IPS DF 19.7 (cell line): ENCODE measurements around the gene NSMCE4A.
"Not testable (repeated sequence)": the region's sequence is repeated elsewhere in the genome, so short reads cannot be mapped to it uniquely, and the experiment has no call there.

Source experiments
- DNase-seq: peaks from one replicate; pipeline ENCODE4 v3.0.0-alpha.2; 2013; ENCODE audit warnings: low read depth, low spot score

NSMCE4A gene

DNA sequence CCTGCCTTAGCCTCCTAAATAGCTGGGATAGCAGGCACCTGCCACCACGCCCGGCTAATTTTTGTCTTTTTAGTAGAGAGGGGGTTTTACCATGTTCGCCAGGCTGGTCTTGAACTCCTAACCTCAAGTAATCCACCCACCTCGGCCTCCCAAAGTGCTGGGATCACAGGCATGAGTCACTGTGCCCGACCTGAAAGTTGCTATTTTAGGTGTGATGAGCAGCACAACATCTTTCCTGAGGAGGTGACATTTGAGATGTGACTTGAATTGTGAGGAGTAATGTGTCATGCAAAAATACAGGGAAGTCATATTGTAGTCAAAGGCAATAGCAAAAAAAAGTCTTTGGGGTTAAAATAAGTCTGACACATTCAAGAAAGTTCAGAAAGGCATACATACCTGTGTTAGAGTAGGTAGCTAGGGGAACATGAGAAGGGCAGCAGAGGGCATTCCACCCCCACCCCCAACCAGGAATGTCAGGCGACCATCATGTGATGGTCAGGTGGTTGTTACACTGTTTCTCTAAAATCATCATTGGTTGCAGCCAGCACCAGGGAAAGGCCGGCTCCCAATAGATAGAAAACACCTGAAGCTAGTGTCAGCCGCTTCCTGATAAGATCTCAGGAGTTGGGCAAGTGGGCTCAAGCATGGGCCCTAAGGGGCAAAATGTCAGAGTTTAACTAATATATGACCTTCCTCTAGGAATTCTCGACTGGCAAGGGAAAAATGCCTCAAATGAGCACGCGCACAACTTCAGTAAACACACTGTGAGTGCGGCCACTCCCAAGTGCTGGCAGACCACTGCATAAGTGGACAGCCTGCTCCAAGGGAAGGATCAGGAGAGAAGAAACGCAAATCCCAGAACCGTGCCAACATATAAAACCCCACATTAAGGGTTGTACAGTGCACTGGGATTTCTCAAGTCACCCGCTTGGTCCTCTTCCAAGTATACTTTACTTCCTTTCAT lies 13.6 kb upstream of the NSMCE4A start, which contains the start of gene TACC2:
Gene TACC2, plus strand, starts transcription at position 803 of the 964 bp plus-strand sequence. CDS start 32,819 bp downstream, outside the sequence.
- no peak for DNase-seq

- DNase-seq = no peak
Measured at GRCh38 chr10:121984463-121984862, 9.4 kb upstream of the NSMCE4A start.

- DNase-seq = no peak
Measured at GRCh38 chr10:121983852-121984251, 8.8 kb upstream of the NSMCE4A start.

DNA sequence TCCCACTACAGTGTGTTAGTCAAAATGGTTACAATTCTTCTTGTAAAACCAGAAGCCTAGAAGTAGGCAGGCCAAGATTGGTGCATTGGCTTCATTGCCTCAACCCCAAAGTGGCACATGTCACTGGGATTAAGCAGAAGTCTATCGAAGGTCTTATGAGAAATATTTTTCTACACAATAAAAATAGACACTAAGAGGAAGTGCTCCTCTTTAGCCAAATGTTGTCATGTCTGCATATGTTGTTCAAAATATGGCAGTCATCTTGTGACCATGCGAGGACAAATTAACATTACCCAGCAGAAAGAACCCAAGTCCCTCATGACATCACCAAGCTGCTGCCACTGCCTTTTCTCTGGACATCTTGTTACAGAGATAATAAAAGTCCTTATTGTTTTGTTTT lies 6.3 kb upstream of the NSMCE4A start:
- no peak for DNase-seq

DNA sequence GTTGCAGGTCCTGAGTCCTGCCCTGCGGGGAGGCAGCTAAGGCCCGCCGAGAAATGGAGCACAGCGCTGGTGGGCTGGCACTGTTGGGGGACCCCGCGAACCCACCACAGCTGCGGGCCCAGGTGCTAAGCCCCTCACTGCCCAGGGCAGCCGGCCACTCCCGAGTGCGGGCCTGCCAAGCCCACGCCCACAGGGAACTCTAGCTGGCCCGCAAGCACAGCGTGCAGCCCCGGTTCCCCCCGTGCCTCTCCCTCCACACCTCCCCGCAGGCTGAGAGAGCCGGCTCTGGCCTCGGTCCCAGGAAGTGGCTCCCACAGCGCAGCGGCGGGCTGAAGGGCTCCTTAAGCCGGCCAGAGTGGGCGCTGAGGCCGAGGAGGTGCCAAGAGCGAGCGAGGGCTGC lies 3.5 kb upstream of the NSMCE4A start:
- DNase-seq = no peak

DNA sequence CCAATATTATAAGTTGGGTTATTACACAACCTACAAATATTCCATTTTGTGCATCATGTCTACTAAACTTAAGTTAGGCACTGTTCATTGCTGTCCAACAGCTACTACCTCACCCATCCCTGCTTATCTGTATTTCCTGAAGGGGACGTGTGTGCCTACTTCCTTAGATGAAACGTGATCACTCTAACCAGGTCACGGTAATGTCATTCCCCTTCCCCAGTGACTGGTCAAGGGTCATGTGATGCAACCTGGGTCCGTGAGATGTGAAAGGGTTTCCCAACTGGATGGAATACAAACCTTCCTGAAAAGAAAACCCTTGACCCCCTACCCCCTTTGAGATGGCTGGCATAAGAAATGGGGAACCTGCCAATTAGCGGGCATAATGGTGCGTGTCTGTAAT lies 1.6 kb upstream of the NSMCE4A start:
- DNase-seq = no peak

DNA sequence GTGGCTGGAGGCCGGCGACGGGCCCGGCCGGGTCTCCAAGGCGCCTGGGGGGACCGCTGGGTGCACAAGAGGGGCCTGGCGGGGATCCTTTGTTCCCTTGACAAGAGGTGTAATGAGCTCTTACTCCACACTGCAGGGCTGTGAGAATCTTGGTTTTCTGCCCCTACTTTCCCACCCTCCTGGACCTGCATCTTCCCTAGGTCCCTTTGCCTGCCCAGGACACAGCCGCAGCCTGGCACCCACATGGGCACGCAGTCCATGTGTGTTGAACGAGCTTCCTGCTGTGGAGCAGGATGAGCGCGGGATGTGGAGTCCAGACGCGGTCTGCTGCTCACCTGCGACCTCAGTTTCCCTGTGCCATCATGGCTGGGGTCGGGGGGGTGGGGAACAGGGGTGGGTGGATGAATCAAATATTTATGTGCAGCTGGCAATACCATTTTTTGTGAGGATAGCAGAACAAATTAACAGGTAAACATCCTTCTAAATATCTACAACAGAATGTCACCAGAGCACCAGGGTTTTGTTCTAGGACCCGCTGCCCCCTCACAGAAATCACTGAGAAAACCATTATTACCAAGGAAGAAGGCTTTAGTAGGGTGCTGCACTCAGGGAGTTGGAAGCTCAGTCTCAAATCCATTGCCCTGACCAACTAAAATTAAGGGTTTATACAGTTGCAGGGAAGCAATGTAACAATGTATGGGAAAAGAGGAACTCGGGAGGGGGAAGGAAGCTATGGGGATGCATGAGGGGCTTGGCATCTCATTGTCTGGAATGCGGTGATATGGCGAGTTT lies 474 bp upstream of the NSMCE4A start:
- no peak for DNase-seq

GRCh38 chr10:121974019-121974534 lies 940 bp downstream of the NSMCE4A start:
- DNase-seq = no peak

DNA sequence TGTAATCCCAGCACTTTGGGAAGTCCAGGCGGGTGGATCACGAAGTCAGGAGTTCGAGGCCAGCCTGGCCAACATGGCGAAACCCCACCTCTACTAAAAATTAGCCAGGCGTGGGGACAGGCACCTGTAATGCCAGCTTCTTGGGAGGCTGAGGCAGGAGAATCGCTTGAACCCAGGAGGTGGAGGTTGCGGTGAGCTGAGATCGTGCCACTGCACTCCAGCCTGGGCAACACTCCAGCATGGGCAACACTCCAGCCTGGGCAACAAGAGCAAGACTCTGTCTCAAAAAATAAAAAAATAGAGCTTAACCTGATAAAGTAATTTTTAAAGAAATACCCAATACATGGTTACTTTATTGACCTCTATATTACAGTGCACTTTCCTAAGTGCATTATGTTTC lies 5.9 kb downstream of the NSMCE4A start:
- not testable (repeated sequence) for DNase-seq

- DNase-seq = no peak
Measured at GRCh38 chr10:121965996-121966395, 9.0 kb downstream of the NSMCE4A start.

DNA sequence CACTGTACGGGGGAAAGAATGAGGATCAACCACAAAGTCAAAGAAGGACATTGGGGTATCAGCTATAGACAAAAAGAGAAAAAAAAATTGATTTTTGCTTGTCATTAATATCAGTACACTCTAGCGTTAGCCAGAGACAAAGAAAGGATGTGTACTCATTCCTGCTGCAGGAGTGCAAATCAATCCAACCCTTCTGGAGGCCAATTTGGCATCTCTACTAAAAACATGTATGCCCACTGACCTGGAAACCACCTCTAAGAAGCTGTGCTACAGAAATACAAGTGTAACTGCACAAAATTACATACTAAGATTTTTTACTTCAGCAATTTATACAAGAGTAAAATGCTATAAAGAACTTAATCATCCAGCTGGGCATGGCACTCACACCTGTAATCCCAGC lies 13.6 kb downstream of the NSMCE4A start:
- no peak for DNase-seq

DNA sequence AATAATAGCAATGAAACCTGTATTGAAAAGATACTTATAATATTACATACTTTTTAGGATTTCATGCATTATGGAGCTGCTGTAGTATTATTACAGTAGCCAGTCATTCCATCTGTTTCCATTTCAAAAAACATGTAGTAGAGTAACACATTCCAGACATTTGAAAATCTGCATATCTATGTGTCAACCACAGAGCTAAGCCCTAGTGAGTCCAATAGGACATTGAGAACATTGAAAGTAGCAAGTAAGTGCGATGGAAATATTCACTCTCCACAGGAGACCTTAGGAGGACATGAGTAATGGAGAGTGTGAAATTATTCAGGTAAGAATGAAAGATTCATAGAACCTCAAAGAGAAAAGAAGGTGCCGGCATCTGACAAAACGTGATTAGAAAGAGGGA lies 15.3 kb downstream of the NSMCE4A start:
- no peak for DNase-seq

- no peak for DNase-seq
Measured at GRCh38 chr10:121956111-121957061, 18.6 kb downstream of the NSMCE4A start.

DNA sequence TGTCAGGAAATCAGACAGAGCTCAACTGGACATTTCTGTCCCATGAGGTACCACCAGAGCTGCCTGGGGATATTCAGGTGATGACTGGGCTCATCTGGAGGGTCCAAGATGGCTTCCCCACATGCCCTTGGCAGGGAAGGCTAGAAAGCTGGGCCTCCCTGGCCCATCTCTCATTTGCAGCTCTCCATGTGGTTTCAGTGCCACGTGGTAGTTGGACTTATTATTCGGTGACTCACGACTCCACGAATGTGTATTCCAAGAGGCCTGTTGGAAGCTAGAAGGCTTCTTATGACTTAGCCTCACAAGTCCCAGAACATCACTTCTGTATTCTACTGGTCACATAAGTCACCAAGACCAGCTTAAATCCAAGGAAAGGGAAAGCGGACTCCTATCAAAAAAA lies 22.8 kb downstream of the NSMCE4A start:
- no peak for DNase-seq

- no peak for DNase-seq
Measured at GRCh38 chr10:121949451-121949850, 25.6 kb downstream of the NSMCE4A start.

GRCh38 chr10:121949049-121949448 lies 26.0 kb downstream of the NSMCE4A start:
- no peak for DNase-seq

- no peak for DNase-seq
Measured at GRCh38 chr10:121947343-121948330, 27.4 kb downstream of the NSMCE4A start.

GRCh38 chr10:121942749-121943416 lies 32.1 kb downstream of the NSMCE4A start:
- DNase-seq = no peak

DNA sequence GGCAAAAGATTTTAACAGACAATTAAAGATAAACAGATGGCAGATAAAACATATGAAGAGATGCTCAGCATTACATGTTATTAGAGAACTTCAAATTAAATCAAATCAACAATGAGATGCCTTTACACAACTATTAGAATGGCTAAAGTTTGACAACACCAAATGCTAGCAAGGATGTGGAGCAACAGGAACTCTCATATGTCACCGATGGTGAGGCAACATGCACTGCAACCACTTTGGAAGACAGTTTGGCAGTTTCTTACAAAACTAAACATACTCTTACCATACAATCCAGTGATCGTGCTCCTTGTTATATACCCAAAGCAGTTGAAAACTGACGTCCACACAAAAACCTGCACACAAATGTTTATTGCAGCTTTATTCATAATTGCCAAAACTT lies 33.5 kb downstream of the NSMCE4A start:
- DNase-seq = no peak
